RPMI7951 (cell line): Measurements from ENCODE around the gene CPXM2. TPM values are rescaled to one million over a fixed set of nuclear protein-coding genes. Genes with fewer than 3 reads are reported as not detected.

ENCODE experiments used
- DNase-seq: peaks from one replicate; pipeline ENCODE4 v3.0.0-alpha.2; 2012; ENCODE audit warnings: low read depth
- total RNA-seq: library from RNA; depleted of rRNA; stranded (reverse); fragments of >200 nt; shearing (Covaris generic); gene quantifications from 2 replicates; pipeline ENCODE4 v1.2.3, GENCODE V29; 2014; rRNA removed

CPXM2 gene
- total RNA-seq: 0.29 and 0.60 TPM in 2 replicates

DNA sequence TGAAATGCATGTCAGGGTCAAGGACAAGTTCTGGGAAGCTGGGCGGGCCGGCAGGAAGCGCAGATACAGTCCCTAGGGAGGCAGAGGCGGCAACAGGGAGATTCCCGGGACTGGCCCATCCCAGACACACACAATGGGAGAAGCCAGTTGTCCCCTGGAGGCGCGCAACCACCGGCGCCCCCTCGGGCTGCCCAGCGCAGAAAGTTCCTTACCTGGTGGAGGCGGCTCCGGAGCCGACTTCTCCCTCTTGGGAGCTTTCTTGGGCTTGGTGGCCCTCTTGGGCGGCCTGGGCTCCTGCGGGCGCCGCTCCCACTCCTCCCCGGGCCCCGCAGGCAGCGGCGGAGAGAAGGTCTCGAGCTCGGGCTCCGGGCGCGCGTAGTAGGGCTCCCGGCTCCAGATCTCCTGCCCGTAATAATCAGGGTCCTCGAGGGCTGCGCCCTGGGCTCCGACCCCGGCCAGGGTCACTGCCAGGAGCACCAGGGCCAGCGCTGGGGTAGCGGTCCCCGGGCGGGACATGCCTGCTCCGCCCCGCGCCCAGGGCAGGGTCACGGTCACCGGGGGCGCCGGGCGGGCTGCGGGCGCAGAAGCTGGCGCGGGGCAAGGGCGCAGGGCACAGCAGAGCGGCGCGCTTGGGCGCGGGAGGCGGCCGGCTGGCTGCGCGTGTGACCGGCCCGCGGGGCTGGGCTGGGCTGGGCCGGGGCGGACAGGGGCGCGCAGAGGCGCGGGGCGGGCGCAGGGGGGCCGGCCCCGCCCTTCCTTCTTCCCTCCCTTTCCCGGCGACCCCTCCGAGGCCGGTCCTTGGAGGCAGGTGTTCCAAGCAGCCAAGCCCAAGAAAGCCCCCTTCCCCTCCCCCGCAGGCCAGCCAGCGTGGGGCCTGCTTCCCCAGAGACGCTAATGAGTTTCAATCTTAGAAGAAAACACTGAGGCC is at the start of gene CPXM2:
CPXM2 (minus strand) TSS at position 664 of the 928 bp plus-strand sequence; CDS start at position 516, 148 bp downstream.
- DNase-seq: no peak

- DNase-seq: no peak
These were observed 48.0 kb upstream of the CPXM2 start for GRCh38 chr10:123939591-123939990.

GRCh38 chr10:123938890-123939289 is 47.3 kb upstream of the CPXM2 start:
- DNase-seq: no peak

- DNase-seq: no peak
These were observed 44.8 kb upstream of the CPXM2 start for GRCh38 chr10:123936426-123936825.

DNA sequence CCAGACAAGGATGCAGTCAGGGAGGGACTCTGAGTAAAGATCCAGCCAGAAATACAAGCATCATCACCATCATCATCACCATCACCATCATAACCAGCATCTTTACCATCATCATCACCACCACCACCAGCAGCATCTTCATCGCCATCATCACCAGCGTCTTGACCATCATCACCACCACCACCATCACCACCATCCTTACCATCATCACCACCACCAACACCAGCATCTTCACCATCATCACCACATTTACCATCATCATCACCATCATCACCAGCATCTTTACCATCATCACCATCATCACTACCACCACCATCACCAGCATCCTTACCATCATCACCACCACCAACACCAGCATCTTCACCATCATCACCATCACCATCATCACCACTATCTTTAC is 44.1 kb upstream of the CPXM2 start:
- no peak for DNase-seq

DNA sequence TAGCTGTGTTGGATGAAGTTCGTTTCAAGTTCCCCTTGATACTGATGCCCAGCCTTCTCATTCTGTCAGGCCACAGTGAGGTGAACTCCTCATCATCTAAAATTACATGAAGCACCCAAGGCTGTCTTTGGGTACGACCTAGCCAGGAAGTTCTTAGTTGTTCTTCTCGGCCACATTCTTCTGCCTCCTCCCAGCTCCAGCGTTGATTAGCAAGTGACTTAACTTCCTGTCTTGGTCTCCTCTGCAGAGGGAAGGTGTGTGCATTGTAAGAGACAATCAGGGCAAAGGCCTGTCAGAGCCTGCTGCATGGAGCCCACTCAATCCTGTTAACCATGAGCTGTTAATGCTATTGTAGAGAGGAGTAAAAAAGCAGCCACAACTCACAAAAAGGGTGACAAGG is 43.2 kb upstream of the CPXM2 start:
- no peak for DNase-seq

DNA sequence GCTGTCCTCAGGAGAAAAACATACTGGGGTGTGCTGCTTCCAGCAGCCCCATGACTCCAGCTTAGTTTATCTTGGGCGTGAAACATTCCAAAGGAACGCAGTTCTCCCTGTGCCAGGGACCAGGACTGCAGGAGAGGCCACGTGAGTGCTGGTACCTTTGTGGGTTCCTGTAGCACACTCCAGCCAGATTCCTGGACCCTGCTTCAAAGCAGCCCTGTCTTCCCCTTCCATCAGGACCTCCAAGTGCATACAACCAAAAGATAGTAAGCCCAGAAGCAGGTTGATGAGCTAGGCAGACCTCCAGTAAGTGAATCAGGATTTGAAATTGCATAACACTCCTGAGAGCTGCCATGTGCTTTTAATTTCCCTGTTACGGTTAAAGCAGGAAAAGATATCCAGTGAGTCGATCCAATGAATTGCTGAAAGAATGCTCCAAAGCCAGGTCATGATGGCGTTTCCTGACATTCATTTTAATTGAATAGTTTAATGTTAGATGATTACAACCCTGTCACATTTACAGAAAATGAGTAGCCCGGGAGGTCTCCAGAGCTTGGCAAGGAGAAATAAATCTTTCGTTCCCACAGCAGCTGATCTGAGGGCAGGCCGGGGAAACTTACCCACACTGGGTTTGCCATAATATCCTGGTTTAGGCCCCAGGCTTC is 38.9 kb upstream of the CPXM2 start:
- peak; percentile 91 for DNase-seq

GRCh38 chr10:123929791-123930190 is 38.2 kb upstream of the CPXM2 start:
- no peak for DNase-seq

DNA sequence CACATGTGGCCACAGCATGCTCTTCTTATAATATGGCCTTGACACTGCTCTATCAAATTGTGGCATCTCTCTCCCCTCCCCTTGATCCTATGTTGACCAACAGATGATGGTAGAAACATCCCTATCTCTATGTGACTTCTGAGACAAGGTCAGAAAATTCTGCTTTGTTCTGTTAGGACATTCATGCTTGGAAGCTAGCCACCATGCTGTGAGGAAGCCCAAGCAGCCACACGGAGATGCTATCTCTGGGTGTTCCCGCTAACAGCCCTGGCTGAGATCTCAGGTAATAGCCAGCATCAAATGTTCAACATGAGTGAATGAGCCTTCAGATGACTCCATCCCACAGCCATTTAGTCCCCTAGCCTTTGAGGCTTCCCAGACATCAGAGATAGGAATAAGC is 36.8 kb upstream of the CPXM2 start:
- DNase-seq: no peak

GRCh38 chr10:123926401-123927264 is 35.0 kb upstream of the CPXM2 start:
- peak; percentile 74 for DNase-seq

DNA sequence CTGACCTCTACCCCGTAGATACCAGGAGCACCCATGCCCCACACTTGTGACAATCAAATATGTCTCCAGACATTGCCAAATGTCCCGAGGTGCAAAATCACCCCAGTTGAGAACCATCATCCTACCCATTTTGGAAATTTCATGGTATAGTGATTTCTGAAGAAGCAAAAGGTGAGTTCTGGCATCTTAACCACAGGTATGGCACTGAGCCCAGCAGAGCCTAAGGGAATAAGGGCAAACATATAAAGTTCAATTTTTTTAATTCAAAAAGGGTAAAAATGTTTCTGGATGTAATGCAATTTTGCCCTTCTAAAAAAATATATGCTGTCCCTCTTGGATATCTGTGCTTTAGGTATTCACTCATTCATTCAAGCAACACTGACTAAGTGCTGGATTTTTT is 30.5 kb upstream of the CPXM2 start:
- DNase-seq: no peak

- DNase-seq: no peak
These were observed 25.2 kb upstream of the CPXM2 start for GRCh38 chr10:123916775-123917174.

DNA sequence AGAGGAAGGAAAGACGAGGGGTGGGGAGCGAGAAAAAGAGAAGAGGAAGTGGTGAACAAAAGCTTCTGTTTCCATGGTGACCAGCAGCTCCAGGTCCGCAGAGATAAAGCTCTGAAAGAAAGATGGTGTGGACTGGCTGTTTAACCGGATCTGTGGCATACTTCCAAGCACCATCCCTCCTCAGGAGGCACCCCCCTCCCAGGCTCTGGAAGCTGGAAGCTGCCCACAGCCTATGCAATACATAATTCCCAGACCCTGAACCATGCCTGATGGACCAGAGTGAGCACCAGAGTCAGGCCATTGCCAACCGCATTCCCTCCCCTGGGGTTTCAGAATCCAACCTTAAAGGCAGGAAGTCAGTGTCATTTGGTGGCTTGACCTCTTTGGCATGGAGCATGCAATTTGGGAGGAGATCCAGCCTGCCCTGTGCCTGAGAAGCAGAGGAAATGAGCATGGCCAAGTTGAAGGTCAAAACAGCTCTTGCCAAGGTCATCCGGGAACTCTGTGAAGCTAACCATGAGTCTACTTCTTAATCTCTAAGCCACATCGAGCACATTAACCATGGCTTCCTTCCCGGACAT is 22.2 kb upstream of the CPXM2 start:
- peak; percentile 99 for DNase-seq

GRCh38 chr10:123912871-123913270 is 21.3 kb upstream of the CPXM2 start:
- no peak for DNase-seq

DNA sequence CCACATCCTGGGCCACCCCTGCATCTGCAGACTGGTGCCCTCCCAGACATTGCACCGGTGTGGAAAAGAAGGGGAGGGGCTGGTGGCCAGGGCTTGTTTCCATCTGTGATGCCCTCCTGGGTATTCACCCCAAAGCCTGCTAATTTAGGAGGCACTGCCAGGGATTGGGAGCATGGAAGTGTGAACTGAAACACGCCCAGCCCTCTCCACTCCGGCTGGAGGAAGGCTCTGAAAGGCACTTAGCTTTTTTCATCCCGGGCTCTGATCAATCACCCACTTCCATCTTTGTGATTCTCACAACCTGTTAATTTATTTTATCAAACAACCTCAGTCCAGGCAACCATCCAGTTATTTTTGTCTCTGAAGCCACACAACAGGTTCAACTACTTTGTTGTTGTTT is 20.9 kb upstream of the CPXM2 start:
- DNase-seq: no peak

GRCh38 chr10:123911866-123912265 is 20.3 kb upstream of the CPXM2 start:
- DNase-seq: no peak

- no peak for DNase-seq
These were observed 18.3 kb upstream of the CPXM2 start for GRCh38 chr10:123909866-123910265.

DNA sequence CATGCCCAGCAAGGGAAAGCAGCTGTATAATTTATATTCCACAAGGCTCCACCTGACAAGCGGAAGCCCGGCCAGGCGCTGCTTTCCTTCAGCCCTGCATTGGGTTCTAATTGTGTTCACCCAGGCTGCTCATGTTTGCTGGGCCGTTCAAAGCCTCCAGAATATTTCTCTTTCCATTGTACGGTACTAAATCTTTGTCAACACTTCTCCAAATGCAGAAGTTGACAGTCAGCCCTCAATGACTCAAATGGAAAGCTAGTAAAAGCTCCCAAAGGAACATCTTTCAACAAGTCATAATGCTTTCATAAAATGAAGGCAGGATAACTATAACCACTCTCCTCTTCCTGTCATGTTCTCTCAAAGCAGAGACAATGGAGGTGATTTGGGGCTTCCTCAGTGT is 17.8 kb upstream of the CPXM2 start:
- DNase-seq: no peak

GRCh38 chr10:123908379-123908778 is 16.8 kb upstream of the CPXM2 start:
- no peak for DNase-seq

- no peak for DNase-seq
These were observed 15.5 kb upstream of the CPXM2 start for GRCh38 chr10:123906884-123907652.

DNA sequence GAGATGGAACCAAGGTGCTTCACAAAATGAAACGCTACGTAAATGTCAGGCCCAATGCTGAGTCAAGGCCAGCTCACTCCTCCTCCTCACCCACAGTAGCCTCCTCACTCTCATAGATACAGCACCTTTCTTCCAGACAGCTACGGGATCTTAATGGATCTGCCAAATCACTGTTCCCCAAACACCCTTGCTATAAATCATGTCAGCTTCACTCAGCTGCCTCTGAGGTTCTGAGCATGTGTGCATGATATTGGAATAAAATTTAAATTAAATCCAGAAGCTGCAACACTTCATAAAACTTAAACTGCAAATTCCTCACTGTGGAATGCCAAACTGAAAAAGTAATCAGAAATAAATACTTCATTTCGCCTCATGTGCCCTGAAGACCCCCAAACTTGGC is 14.7 kb upstream of the CPXM2 start:
- DNase-seq: no peak
